Stimulated activated CD4-positive, alpha-beta T cell treated with anti-CD3 and anti-CD28 coated beads, Interleukin-2, amount 100 ng/mL, for 24 hours (primary cell): ENCODE data around the gene MAGOH.

ENCODE experiments used
- DNase-seq, 2 donors: peaks; one replicate each; pipeline ENCODE4 v3.0.0-alpha.2; 2020

MAGOH gene

DNA sequence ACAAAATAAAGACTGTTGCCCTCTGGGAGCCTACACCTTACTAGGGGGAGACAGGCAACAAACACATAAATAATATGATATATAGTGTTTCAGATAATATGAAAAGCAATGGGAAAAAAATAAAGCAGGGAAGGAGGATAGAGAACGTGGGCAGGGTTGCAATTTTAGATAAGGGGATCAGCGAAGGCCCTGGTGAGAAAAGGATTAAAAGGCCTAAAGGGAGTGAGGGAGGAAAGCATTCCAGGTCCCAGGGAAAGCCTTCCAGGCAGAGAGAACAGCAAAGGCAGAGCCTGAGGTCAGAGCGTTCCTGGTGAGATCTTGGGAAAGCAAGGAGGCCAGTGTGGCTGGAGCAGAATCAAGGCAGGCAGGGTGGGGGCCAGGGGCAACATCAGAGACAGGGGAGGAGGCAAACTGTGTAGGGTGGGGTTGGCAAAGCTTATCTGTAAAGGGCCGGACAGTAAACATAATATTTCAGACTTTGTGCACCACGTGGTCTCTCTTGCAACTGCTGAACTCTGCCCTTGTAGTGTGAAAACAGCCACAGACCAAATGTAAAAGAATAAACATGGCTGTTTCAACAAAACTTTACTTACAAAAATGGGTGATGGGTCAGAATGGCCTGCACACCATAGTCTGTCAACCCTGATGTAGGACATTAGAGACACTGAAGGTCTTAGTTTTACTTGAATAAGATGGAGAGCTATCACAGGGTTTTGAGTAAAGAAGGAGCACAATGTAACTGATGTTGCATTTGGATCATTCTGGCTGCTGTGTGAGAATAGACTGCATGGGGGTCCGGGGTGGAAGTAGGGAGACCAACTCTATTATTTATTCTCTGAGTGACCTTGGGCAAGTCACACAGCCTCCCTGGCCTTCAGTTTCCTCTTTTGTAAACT lies 55.0 kb downstream of the MAGOH start:
- DNase-seq, result no peak

DNA sequence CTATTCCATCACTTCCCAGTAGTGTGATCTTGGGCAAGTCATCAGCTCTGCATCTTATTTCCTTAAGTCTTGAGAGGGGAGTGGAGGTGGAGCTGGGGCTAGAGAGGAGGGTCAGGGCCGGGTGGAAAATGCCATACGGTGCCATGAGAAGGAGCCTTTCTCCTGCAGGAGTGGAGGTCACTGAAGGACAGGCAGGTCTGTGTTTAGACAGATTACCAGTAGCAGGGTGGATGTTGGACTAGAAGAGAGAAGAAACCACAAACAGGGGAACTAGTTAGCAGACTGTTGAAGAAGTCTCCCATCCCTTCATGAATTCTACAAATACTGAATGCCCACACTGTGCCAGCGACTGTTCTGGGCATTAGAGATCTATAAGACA lies 55.6 kb downstream of the MAGOH start:
- no peak for DNase-seq

DNA sequence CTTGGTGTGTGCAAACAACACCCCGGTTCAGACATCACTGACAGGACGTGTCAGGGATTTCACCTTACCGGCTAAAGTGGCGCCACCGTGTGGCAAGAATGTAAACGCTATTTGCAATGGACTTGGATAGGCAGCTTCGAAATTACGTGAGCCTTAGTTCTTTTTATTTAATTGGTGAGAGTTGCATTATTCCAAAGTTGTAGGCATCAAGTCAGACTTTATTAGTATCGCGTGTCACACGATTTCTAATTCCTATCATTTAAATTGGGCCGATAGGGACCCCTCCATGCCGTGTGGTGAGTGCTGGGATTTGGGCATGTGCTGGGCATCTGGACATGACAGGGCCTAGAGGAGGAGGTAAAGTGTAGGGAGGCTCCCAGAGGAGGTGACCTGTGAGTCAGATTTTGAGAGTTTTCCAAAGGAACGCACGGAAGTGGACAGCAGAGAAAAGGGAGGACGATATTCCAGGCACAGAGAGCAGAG lies 56.2 kb downstream of the MAGOH start:
- peak; percentile 87 to 92 for DNase-seq

DNA sequence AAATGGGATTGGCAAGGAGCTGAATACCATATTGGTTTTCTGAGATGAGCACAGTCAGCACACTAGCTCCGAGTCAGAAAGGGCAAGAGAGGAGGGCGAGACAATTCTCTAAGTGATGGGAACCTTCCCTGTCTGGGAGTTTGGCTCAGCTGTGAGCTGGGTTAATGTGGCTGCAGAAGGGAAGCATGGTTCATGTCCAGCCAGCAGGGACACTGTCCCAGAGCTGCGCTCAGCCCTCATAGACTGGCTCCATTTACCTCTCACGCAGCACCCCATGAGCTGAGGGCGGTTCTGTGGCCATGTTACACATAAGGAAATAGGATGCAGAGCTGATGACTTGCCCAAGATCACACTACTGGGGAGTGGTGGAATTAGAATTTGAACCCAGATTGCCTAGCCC lies 57.4 kb downstream of the MAGOH start:
- no peak for DNase-seq

DNA sequence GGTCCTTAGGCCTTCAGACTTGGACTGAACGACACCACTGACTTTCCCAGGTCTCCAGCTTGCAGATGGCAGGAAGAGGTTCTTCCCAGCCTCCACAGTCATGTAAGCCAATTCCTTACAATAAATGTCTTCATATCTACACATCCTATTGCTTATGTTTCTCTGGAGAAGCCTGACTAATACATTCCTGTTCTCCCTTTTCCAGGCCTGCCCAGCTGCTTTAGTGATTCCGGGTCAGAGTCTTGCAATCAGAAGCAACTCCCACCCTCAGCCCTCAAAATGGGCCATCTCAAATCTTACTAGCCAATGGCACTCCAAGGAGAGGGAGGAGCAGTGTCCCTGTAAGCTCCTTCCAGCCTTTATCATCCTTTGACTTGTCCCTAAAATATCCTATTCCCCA lies 58.1 kb downstream of the MAGOH start:
- no peak for DNase-seq
